Peyer's patch (tissue), 4 donors: ENCODE results near the gene DDX49. TPM values are rescaled to one million over a fixed set of nuclear protein-coding genes. Genes with fewer than 3 reads are reported as not detected.
"Not testable (repeated sequence)": the region's sequence is repeated elsewhere in the genome, so short reads cannot be mapped to it uniquely, and the experiment has no call there.

Experiments
- DNase-seq, 3 donors: peaks; one replicate each; pipeline ENCODE4 v3.0.0-alpha.2; 2017 to 2019
- H3K27ac ChIP-seq, 4 donors: fragments of 200-600 bp; sonication (generic); one replicate each; pipeline ENCODE4 v1.5.1; 2016 to 2019
- H3K27me3 ChIP-seq, 2 donors: fragments of 200-600 bp; sonication (generic); one replicate each; pipeline ENCODE4 v1.5.1; 2019
- H3K36me3 ChIP-seq, 3 donors: fragments of 200-600 bp; sonication (generic); one replicate each; pipeline ENCODE4 v1.5.1; 2016 to 2019
- H3K4me1 ChIP-seq, 4 donors: fragments of 200-600 bp; sonication (generic); one replicate each; pipeline ENCODE4 v1.5.1; 2016 to 2019
- H3K4me3 ChIP-seq, 4 donors: fragments of 200-600 bp; sonication (generic); 1 replicate in 3 of 4; 2 replicates in 1 of 4; pipeline ENCODE4 v1.5.1; 2016 to 2019; ENCODE audit warnings: mild to moderate bottlenecking in 1 of 4
- H3K9me3 ChIP-seq, 4 donors: fragments of 200-600 bp; sonication (generic); one replicate each; pipeline ENCODE4 v1.5.1; 2016 to 2019; ENCODE audit warnings: mild to moderate bottlenecking in 1 of 4
- CTCF ChIP-seq, 6 experiments: fragments of 450-650 bp in 4 of 6; fragments of 200-600 bp in 2 of 6; sonication (generic) in 1 of 6; IDR thresholded peaks; one replicate each; pipeline ENCODE4 v1.5.1; 2017 to 2019; ENCODE audit warnings: antibody characterized with exemption in 6 of 6, mild to moderate bottlenecking in 3 of 6, moderate library complexity in 1 of 6
- POLR2A ChIP-seq, 2 donors: fragments of 450-650 bp; IDR thresholded peaks; one replicate each; pipeline ENCODE4 v1.5.1; 2017; ENCODE audit warnings: antibody characterized with exemption in 2 of 2, mild to moderate bottlenecking in 2 of 2, moderate library complexity in 2 of 2
- total RNA-seq, 4 donors: library from RNA; depleted of rRNA; stranded (reverse); fragments of >200 nt; gene quantifications; one replicate each; pipeline ENCODE4 v1.1.0, GENCODE V29; 2016

DDX49 gene
- total RNA-seq, 4 donors from 2014 or later: 37.0 to 76.9 (median 47.1) TPM

- no peak for TF ChIP-seq CTCF (IDR thresholded peaks at IDR 0.05)
- no peak for TF ChIP-seq POLR2A (IDR thresholded peaks at IDR 0.05)
- no peak overlapping the region for H3K27ac ChIP-seq
- peak in 1 of 3 donors; percentile 23 for DNase-seq
- H3K4me3 ChIP-seq: no peak overlapping the region
- H3K9me3 ChIP-seq: no peaks in the 10 kb centered on the region
- no peaks in the 10 kb centered on the region for H3K27me3 ChIP-seq
- peaks cover 0 to 73% (median 0%) of the 10 kb centered on the region in 3 donors for H3K36me3 ChIP-seq
- peaks cover 0 to 5% (median 0%) of the 10 kb centered on the region in 4 donors for H3K4me1 ChIP-seq
Observed at GRCh38 chr19:18910801-18911436, 8.6 kb upstream of the DDX49 start.

GRCh38 chr19:18912933-18913332 lies 6.6 kb upstream of the DDX49 start:
- H3K36me3 ChIP-seq: peaks cover 0 to 55% (median 0%) of the 10 kb centered on the region in 3 donors
- H3K4me1 ChIP-seq: peaks cover 0 to 13% (median 3%) of the 10 kb centered on the region in 4 donors
- no peaks in the 10 kb centered on the region for H3K27me3 ChIP-seq
- no peak for TF ChIP-seq CTCF (IDR thresholded peaks at IDR 0.05)
- no peak for TF ChIP-seq POLR2A (IDR thresholded peaks at IDR 0.05)
- no peak overlapping the region for H3K27ac ChIP-seq
- no peaks in the 10 kb centered on the region for H3K9me3 ChIP-seq
- DNase-seq: peak in 1 of 3 donors; percentile 38
- H3K4me3 ChIP-seq: no peak overlapping the region

- peaks cover 0 to 51% (median 0%) of the 10 kb centered on the region in 3 donors for H3K36me3 ChIP-seq
Observed at GRCh38 chr19:18913466-18913865, 6.0 kb upstream of the DDX49 start.

GRCh38 chr19:18915639-18916038 lies 3.9 kb upstream of the DDX49 start:
- peaks cover 0 to 35% (median 0%) of the 10 kb centered on the region in 3 donors for H3K36me3 ChIP-seq
- no peaks in the 10 kb centered on the region for H3K9me3 ChIP-seq
- H3K27ac ChIP-seq: no peak overlapping the region
- no peak overlapping the region for H3K4me3 ChIP-seq
- H3K27me3 ChIP-seq: no peaks in the 10 kb centered on the region
- peaks cover 0 to 28% (median 13%) of the 10 kb centered on the region in 4 donors for H3K4me1 ChIP-seq
- TF ChIP-seq POLR2A (IDR thresholded peaks at IDR 0.05) (no peak), CTCF (IDR thresholded peaks at IDR 0.05) (peak in 4 of 6 experiments; percentile 24 to 57 (median 50))
- DNase-seq: peak in 2 of 3 donors; percentile 68 to 70

More at GRCh38 chr19:18913466-18913865, 6.0 kb upstream of the DDX49 start:
- H3K4me1 ChIP-seq: peaks cover 0 to 18% (median 5%) of the 10 kb centered on the region in 4 donors
- TF ChIP-seq POLR2A (IDR thresholded peaks at IDR 0.05): no peak
- TF ChIP-seq CTCF (IDR thresholded peaks at IDR 0.05): no peak
- H3K27ac ChIP-seq: no peak overlapping the region
- H3K9me3 ChIP-seq: no peaks in the 10 kb centered on the region
- H3K27me3 ChIP-seq: no peaks in the 10 kb centered on the region
- DNase-seq: peak in 1 of 3 donors; percentile 40
- no peak overlapping the region for H3K4me3 ChIP-seq

GRCh38 chr19:18917593-18917992 lies 1.9 kb upstream of the DDX49 start:
- H3K27ac ChIP-seq, H3K4me3 ChIP-seq: not testable (repeated sequence)
- peaks cover 0 to 39% (median 0%) of the 10 kb centered on the region in 3 donors for H3K36me3 ChIP-seq

GRCh38 chr19:18919900-18920214 lies 342 bp downstream of the DDX49 start:
- peaks cover 0 to 34% (median 16%) of the 10 kb centered on the region in 4 donors for H3K4me1 ChIP-seq
- no peaks in the 10 kb centered on the region for H3K9me3 ChIP-seq
- TF ChIP-seq POLR2A (IDR thresholded peaks at IDR 0.05) (no peak), CTCF (IDR thresholded peaks at IDR 0.05) (no peak)
- H3K27me3 ChIP-seq: no peaks in the 10 kb centered on the region
- H3K4me3 ChIP-seq: peak overlapping the region; percentile 74 to 97 (median 88)
- H3K36me3 ChIP-seq: peaks cover 0 to 41% (median 0%) of the 10 kb centered on the region in 3 donors
- no peak for DNase-seq
- H3K27ac ChIP-seq: peak overlapping the region; percentile 60 to 94 (median 66)

More at GRCh38 chr19:18917593-18917992, 1.9 kb upstream of the DDX49 start:
- not testable (repeated sequence) for H3K27me3 ChIP-seq, H3K9me3 ChIP-seq, DNase-seq
- peaks cover 0 to 34% (median 16%) of the 10 kb centered on the region in 4 donors for H3K4me1 ChIP-seq
